ENCODE data around the gene PRB3. TPM values are rescaled to one million over a fixed set of nuclear protein-coding genes. Genes with fewer than 3 reads are reported as not detected.

Gene PRB3
- total RNA-seq (2021; fragmentation: NEBNext Ultra II Directional; extraction: Animal tissue kit (Norgen Biotek cat#: 25700)), result not detected
- long read RNA-seq, result 0 reads

GRCh38 chr12:11269607-11270006 is at the start of gene PRB3:
Gene PRB3 (minus strand): TSS chr12:11269707. CDS start chr12:11269669, 38 bp downstream.
- Mint-ChIP-seq H3K9me3 (peaks cover 4% of the 10 kb centered on the region; the same call in 1 of the 2 replicates), H3K4me1 (ENCODE audit: low read depth) (no peaks in the 10 kb centered on the region), H3K27ac (no peak within 1 kb of the TSS), H3K27me3 (ENCODE audit: insufficient read depth) (no peaks in the 10 kb centered on the region), H3K36me3 (ENCODE audit: low read depth) (no peaks in the 10 kb centered on the region), H3K4me3 (no peak within 1 kb of the TSS)
- TF ChIP-seq CTCF (IDR thresholded peaks at IDR 0.05), result no peak
- DNase-seq, result no peak

GRCh38 chr12:11310336-11310735 is 40.8 kb upstream of the PRB3 start, which contains the start of gene PRB4:
Gene PRB4 (minus strand): TSS chr12:11310436. CDS start chr12:11310398, 38 bp downstream.
- no peak within 1 kb of the TSS for H3K27ac Mint-ChIP-seq
- H3K36me3 Mint-ChIP-seq (ENCODE audit: low read depth), result 0 out of 2 replicates have a peak, but pooled peaks cover 7% of the 10 kb centered on the region
- no peak within 1 kb of the TSS for H3K4me3 Mint-ChIP-seq
- no peak for DNase-seq
- no peaks in the 10 kb centered on the region for H3K4me1 Mint-ChIP-seq (ENCODE audit: low read depth)
- no peak for TF ChIP-seq CTCF (IDR thresholded peaks at IDR 0.05)
- H3K27me3 Mint-ChIP-seq (ENCODE audit: insufficient read depth), result no peaks in the 10 kb centered on the region
- H3K9me3 Mint-ChIP-seq, result peaks cover 26% of the 10 kb centered on the region

GRCh38 chr12:11307143-11307542 is 37.6 kb upstream of the PRB3 start:
- 0 out of 2 replicates have a peak, but pooled peaks cover 7% of the 10 kb centered on the region for H3K36me3 Mint-ChIP-seq (ENCODE audit: low read depth)
- H3K27me3 Mint-ChIP-seq (ENCODE audit: insufficient read depth), result no peaks in the 10 kb centered on the region; the same call in 1 of the 2 replicates
- no peaks in the 10 kb centered on the region for H3K4me1 Mint-ChIP-seq (ENCODE audit: low read depth)
- peaks cover 11% of the 10 kb centered on the region for H3K9me3 Mint-ChIP-seq
- H3K4me3 Mint-ChIP-seq, result no peak overlapping the region
- DNase-seq, result no peak
- TF ChIP-seq CTCF (IDR thresholded peaks at IDR 0.05), result no peak
- no peak overlapping the region for H3K27ac Mint-ChIP-seq

- Mint-ChIP-seq H3K4me1 (ENCODE audit: low read depth) (no peaks in the 10 kb centered on the region), H3K9me3 (no peaks in the 10 kb centered on the region; the same call in 1 of the 2 replicates), H3K27ac (no peak overlapping the region), H3K4me3 (no peak overlapping the region), H3K27me3 (ENCODE audit: insufficient read depth) (no peaks in the 10 kb centered on the region), H3K36me3 (ENCODE audit: low read depth) (no peaks in the 10 kb centered on the region)
- no peak for DNase-seq
- TF ChIP-seq CTCF (IDR thresholded peaks at IDR 0.05), result no peak
Observed at GRCh38 chr12:11273449-11273848, 3.9 kb upstream of the PRB3 start.

GRCh38 chr12:11264501-11264900 is 5.0 kb downstream of the PRB3 start:
- Mint-ChIP-seq H3K36me3 (ENCODE audit: low read depth) (no peaks in the 10 kb centered on the region), H3K27ac (no peak overlapping the region), H3K4me1 (ENCODE audit: low read depth) (no peaks in the 10 kb centered on the region), H3K4me3 (no peak overlapping the region), H3K27me3 (ENCODE audit: insufficient read depth) (no peaks in the 10 kb centered on the region), H3K9me3 (peaks cover 30% of the 10 kb centered on the region)
- no peak for TF ChIP-seq CTCF (IDR thresholded peaks at IDR 0.05)
- DNase-seq, result no peak
